ENCODE measurements around the gene MYO15A. TPM values are rescaled to one million over a fixed set of nuclear protein-coding genes. Genes with fewer than 3 reads are reported as not detected.

MYO15A gene
- total and polyA plus RNA-seq, 7 donors = 0.10 to 0.76 (median 0.28) TPM

DNA sequence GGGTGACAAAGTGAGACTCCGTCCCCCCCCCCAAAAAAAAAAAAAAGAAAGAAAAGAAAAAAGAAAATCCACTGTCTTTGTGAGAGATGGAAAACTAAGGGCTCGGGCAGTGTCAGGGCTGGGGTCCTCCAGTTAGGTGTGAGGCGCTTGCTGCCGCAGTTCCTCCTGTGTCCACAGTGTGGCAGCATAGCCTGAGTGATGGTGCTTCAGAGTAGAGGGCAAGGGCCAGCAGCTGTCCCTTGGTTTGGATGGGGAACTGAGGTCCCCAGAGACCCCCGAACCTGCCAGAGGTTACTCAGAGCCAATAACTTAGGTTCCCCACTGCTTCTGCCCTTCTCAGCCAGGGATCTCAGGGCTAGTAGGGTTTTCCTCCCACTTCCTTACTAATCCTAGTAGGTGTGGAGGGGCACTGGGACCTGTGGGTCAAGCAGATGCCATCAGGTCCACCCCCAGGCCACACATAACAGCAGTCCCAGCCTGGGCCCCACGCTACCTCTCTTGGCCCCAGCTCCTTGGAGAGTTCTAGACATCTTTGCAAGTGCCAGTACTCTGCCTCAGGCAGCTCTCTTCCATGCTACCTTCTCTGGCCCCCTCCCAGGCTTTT lies 109.0 kb downstream of the MYO15A start:
- TF ChIP-seq, protein P1, sequence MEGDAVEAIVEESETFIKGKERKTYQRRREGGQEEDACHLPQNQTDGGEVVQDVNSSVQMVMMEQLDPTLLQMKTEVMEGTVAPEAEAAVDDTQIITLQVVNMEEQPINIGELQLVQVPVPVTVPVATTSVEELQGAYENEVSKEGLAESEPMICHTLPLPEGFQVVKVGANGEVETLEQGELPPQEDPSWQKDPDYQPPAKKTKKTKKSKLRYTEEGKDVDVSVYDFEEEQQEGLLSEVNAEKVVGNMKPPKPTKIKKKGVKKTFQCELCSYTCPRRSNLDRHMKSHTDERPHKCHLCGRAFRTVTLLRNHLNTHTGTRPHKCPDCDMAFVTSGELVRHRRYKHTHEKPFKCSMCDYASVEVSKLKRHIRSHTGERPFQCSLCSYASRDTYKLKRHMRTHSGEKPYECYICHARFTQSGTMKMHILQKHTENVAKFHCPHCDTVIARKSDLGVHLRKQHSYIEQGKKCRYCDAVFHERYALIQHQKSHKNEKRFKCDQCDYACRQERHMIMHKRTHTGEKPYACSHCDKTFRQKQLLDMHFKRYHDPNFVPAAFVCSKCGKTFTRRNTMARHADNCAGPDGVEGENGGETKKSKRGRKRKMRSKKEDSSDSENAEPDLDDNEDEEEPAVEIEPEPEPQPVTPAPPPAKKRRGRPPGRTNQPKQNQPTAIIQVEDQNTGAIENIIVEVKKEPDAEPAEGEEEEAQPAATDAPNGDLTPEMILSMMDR (IDR thresholded peaks at IDR 0.05) = peak; percentile 93
- 7 to 16% (median 12%) methylated on average over 5 to 6 of the region's 6 CpGs for WGBS, 3 donors
- intact Hi-C loops (cut with DNase I) = loop anchor here (5.0 to 10.0 kb wide), 2 partner anchors 73 to 75 kb away; no protein-coding TSS in a partner anchor
- Histone ChIP-seq H3K36me3 (ENCODE audit: insufficient read depth in 1 of 2, low read depth in 1 of 2) (no peaks in the 10 kb centered on the region), H3K27ac (no peak overlapping the region), H3K9me3 (no peaks in the 10 kb centered on the region), H3K27me3 (ENCODE audit: insufficient read depth in 3 of 3, low read length in 2 of 3) (no peaks in the 10 kb centered on the region), H3K4me1 (peaks cover 6% of the 10 kb centered on the region), H3K4me3 (no peak overlapping the region)
- DNase-seq (peak; percentile 77 to 89), ATAC-seq (peak; percentile 91 to 94 (median 92))

DNA sequence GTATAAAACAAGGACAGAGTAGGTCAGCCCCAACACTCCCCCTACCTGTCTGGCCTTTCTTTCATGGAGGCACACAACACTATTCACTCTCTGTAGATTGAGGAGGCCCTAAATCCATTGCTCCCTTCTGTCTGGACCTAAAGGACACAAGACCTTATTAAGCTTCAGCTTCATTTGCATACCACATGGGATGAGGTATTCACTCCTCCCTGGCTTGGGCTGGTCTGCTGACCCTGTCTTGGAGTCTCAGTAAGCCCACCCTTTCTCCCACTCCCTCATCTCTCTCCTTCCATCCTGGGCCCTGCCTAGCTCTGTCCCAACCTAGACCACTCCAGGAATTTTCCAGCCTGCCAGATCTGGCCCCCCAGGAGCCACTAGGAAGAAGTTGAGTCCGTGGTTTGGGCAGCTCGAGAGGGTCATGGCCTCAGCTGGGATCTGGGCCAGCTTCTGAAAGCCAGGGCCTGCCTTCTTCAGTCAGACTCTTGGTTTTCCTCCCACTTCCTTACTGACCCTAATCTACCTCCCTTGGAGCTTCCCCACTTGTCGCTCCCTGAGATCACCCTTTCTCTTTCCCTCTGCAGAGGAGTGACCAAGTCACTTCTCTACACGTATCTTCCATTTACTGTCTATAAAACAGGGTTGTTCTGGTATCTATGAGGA lies 110.3 kb downstream of the MYO15A start:
- Histone ChIP-seq H3K4me3 (no peak overlapping the region), H3K4me1 (peaks cover 6% of the 10 kb centered on the region), H3K36me3 (ENCODE audit: insufficient read depth in 1 of 2, low read depth in 1 of 2) (no peaks in the 10 kb centered on the region), H3K9me3 (no peaks in the 10 kb centered on the region), H3K27me3 (ENCODE audit: insufficient read depth in 3 of 3, low read length in 2 of 3) (no peaks in the 10 kb centered on the region), H3K27ac (no peak overlapping the region)
- TF ChIP-seq, protein P1 (IDR thresholded peaks at IDR 0.05) = no peak
- DNase-seq (peak in 1 of 2 donors; percentile 69), ATAC-seq (peak in 2 of 4 donors; percentile 3 to 21)
- WGBS, 3 donors = 42 to 61% (median 52%) methylated on average over 4 of the region's 4 CpGs
- intact Hi-C loops (cut with DNase I) = loop anchor here (5.0 to 10.0 kb wide), 2 partner anchors 74 to 77 kb away; no protein-coding TSS in a partner anchor

DNA sequence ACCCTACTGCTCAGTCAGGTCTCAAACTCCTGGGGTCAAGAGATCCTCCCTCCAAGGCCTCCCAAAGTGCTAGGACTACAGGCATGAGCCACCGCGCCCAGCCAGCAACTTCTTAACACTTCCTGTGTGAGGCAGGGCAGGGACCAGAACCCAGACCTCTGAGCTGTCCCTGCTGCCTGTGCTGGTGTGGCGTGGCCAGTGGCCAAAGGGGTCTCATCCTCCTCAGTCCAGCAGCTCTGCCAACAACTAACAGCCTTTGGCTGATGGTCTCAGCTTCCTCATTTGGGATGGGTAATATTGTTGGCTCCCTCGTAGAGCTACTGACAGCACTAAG lies 115.5 kb downstream of the MYO15A start:
- H3K4me1 ChIP-seq = peaks cover 11% of the 10 kb centered on the region
- H3K4me3 ChIP-seq = no peak overlapping the region
- ATAC-seq (no peak), DNase-seq (no peak)
- H3K27ac ChIP-seq = peak overlapping the region; percentile 65
- WGBS, 3 donors = 90 to 96% (median 92%) methylated on average over 4 of the region's 4 CpGs
- no peaks in the 10 kb centered on the region for H3K36me3 ChIP-seq (ENCODE audit: insufficient read depth in 1 of 2, low read depth in 1 of 2)
- no peaks in the 10 kb centered on the region for H3K27me3 ChIP-seq (ENCODE audit: insufficient read depth in 3 of 3, low read length in 2 of 3)
- TF ChIP-seq, protein P1 (IDR thresholded peaks at IDR 0.05) = no peak
- intact Hi-C loops (cut with DNase I) = no loop called here
- H3K9me3 ChIP-seq = no peaks in the 10 kb centered on the region

DNA sequence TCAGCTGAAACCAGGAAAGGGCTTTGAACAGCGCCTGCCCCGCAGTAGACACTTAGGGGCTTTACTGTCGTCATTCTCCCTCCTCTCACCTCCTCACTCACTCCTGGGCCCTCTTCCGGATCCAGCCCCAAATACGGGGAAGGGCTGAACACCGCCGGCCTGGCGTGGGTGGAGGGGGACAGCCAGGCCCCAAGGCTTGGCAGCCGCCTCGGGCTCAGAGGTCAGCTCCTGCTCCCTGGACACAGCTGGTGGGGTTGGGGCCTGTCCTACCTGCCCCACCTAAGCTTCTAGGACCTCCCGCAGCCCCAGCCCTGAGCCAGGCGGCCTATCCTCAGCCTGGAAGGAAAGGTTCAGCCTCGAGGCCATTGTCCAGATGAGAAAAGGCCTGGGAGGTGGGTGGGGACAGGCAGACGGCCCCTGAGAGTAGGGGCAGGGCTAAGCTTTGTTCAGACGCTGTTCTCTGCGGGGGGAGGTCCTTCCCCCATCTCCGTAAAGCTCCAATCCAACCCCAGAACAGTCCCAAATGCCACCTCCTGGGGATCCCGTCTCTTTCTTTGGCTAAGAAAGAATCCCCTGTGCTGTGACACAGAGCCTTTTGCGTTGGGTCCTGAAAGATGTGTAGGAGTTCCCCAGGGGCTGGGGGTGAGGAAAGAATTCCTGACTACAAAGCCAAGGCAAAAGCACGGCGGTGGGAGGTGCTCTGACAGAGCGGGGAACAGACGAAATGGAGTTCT lies 116.0 kb downstream of the MYO15A start:
- Histone ChIP-seq H3K4me3 (peak overlapping the region; percentile 65), H3K4me1 (peaks cover 11% of the 10 kb centered on the region), H3K36me3 (ENCODE audit: insufficient read depth in 1 of 2, low read depth in 1 of 2) (no peaks in the 10 kb centered on the region), H3K9me3 (no peaks in the 10 kb centered on the region), H3K27ac (peak overlapping the region; percentile 65), H3K27me3 (ENCODE audit: insufficient read depth in 3 of 3, low read length in 2 of 3) (no peaks in the 10 kb centered on the region)
- peak in 2 of 4 donors; percentile 5 to 29 for ATAC-seq
- WGBS, 3 donors = 46 to 52% (median 49%) methylated on average over 20 to 23 of the region's 23 CpGs
- TF ChIP-seq, protein P1 (IDR thresholded peaks at IDR 0.05) = no peak
- peak in 1 of 2 donors; percentile 53 for DNase-seq
- intact Hi-C loops (cut with DNase I) = loop anchor here in 1 of 2 donors (5.0 kb wide), 1 partner anchor 88 kb away; the partner anchor contains the start of gene TOP3A

All from psoas muscle (tissue), 8 donors.